ENCODE results near the gene GDF2.

The GDF2 gene

DNA sequence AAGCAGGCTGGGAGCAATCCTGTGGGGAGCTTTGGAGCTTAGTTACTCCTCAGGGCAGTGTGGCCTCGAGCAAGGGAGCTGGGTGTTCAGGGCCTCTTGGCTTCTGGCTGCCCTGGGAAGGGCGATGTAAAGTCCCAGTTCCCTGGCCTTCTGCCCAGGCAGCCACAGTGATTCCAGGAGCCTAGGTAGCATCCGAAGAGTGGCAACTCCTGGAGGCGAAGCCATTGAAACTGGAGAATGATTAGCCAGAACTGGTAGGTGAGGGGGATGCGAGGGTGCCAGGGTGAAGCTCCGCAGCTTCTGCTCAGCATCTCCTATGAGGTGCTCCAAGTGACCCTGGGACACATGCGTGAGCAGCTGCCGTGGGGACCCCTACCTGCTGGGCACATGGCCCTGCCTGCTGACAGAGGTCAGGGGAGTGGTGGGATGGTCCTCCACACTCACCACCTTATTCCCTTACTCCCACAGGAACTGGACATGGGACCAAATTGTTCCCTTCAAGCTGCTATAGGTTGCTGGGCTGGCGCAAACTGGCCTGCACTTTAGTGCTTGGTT, 7.8 kb upstream of the GDF2 start:
- no peak for DNase-seq

GRCh38 chr10:47315421-47315820, 6.8 kb upstream of the GDF2 start:
- no peak for DNase-seq

DNA sequence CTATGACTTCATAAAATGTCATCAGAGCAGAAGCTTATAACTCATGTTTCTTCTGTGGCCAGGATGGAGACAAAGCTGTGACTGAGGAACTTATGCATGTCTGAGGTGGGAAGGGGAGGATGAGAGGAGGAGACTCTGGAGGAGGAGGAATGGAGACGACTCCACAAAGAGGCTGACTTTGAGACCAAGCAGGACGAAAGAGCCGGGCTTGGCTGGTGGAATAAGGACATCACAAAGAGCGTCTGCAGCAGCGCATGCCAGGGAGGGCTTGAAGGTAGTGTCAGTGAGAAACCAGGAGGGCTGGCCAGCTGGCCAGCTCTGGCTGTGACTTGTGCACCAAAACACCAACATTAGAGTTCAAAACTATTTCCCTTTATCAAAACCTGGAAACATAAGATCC, 6.1 kb upstream of the GDF2 start:
- DNase-seq = no peak

GRCh38 chr10:47317251-47317650, 5.0 kb upstream of the GDF2 start:
- no peak for DNase-seq

DNA sequence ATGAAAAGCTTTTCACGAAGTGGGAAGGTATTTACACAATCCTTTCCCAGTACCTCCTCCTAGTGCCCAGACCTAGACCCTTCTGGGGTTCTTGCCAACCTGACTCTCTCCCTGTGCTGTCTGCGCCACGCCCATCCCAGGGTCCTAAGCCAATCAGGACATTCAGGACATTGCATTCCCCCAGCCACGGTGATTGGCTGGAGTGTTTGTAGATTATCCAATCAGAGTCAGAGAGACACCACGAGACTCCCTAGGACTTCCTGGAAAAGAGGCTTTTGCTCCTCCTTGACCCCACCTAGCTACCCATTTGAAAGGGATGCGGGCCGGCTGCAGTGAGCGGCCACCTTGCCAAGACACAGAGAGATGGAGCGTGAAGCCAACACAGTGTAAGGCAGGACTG, 3.5 kb upstream of the GDF2 start:
- DNase-seq = peak; percentile 15

- no peak for DNase-seq
These were observed 2.5 kb upstream of the GDF2 start for GRCh38 chr10:47319784-47320183.

DNA sequence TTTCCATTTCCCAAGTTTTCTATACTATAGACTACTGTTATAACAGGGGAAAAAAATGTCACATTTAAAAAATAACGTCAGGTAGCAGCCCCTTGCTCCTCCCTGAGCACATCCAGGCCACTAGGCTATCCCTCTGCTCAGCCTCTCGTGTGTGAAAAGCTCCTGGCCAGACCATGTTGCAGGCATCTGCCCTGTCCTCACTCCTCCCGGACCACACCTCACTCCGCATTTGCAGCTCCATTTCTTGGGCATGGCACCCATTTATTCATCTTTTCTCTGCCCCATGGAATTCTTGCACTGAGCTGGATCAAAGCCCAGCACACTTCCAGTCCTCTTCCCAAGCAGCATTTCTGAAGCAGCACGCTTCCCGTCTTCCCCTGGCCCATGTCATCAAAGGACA, 1.4 kb upstream of the GDF2 start:
- no peak for DNase-seq

DNA sequence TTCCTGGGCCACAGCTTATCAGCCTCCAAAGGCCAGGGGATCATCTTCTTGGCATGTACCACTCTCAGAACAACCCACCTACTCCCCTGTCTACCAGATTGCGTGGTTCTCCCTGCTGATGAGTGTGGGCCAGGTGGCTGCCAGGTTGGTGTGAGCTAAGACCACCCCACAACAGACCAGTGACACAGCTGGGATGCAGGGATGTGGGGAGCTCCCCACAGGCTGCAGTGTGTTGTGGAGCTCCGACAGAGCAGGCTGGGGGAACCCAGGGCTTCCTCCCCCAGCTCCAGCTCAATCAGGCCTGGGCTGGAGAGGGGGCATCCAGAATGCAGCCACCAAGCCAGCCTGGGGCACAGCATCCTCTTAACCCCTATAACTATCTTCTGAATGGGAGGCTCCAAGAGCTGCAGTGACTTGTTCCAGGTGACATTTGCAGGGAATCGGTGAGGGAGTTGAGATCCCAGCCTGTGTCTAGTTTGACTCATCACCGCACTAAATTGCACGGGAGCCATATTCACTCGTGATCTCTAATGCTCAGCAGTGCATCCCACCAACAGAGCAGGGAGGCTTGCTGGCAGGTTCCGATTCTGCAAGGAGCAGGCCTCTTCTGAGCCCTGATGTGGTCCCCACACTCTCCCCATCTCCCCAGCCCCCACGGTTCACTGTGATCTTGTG, 596 bp upstream of the GDF2 start:
- DNase-seq = no peak

DNA sequence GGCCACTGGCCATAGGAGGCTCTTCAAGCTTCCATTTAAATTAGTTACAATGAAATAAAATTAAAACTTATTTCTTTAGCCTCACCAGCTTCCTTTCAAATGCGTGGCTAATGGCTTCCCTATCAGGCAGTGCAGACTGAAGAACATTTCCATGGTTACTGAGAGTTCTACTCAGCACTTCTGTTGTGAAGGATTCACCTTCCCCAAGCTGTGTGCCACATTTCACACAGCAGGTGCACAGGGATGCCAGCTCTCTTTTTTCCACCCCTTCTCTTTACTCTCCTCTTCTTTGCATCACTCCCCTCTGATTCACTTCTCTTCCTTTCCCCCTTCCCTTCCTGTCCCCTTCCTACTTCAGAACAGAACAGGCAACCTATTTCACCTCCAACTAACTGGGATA, 833 bp downstream of the GDF2 start:
- no peak for DNase-seq

GRCh38 chr10:47323636-47324296, 1.5 kb downstream of the GDF2 start:
- DNase-seq = no peak

DNA sequence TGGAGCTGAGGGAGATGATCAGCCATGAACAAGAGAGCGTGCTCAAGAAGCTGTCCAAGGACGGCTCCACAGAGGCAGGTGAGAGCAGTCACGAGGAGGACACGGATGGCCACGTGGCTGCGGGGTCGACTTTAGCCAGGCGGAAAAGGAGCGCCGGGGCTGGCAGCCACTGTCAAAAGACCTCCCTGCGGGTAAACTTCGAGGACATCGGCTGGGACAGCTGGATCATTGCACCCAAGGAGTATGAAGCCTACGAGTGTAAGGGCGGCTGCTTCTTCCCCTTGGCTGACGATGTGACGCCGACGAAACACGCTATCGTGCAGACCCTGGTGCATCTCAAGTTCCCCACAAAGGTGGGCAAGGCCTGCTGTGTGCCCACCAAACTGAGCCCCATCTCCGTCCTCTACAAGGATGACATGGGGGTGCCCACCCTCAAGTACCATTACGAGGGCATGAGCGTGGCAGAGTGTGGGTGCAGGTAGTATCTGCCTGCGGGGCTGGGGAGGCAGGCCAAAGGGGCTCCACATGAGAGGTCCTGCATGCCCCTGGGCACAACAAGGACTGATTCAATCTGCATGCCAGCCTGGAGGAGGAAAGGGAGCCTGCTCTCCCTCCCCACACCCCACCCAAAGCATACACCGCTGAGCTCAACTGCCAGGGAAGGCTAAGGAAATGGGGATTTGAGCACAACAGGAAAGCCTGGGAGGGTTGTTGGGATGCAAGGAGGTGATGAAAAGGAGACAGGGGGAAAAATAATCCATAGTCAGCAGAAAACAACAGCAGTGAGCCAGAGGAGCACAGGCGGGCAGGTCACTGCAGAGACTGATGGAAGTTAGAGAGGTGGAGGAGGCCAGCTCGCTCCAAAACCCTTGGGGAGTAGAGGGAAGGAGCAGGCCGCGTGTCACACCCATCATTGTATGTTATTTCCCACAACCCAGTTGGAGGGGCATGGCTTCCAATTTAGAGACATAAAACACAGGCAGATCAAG, 3.3 kb downstream of the GDF2 start:
- no peak for DNase-seq

DNA sequence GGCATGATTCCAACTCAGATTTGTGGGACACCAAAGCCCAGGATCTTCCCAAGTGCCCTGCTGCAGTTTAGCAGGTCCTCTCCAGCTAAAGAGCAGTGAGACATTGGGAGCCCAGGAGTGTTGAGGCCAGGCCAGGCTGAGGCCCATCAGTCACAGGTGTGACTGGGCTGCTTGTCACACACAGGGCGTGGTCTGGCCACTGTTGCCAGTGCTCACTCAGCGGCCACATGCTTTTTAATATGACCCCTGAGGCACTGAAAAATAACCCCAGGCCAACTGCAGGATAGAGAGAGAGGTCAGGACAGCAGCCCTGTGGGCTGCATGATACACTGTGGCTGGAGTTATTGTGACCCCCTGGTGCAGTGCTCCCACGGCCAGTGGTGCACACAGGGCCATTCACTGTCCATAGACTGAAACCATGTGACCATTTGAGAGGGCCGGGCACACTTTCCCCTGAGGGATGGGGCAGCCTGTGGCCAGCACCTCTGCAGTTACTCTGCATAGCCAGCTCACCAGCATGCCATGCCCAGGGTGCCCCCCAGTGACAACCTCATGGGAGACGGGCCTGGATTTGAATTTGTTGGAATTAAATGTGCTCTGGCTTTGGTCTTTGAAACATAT, 4.2 kb downstream of the GDF2 start:
- no peak for DNase-seq

GRCh38 chr10:47326927-47327330, 4.7 kb downstream of the GDF2 start:
- peak; percentile 49 for DNase-seq

- DNase-seq = no peak
These were observed 7.6 kb downstream of the GDF2 start for GRCh38 chr10:47329855-47330254.

GRCh38 chr10:47330366-47330765, 8.1 kb downstream of the GDF2 start:
- DNase-seq = no peak

GRCh38 chr10:47330804-47331203, 8.6 kb downstream of the GDF2 start:
- no peak for DNase-seq

DNA sequence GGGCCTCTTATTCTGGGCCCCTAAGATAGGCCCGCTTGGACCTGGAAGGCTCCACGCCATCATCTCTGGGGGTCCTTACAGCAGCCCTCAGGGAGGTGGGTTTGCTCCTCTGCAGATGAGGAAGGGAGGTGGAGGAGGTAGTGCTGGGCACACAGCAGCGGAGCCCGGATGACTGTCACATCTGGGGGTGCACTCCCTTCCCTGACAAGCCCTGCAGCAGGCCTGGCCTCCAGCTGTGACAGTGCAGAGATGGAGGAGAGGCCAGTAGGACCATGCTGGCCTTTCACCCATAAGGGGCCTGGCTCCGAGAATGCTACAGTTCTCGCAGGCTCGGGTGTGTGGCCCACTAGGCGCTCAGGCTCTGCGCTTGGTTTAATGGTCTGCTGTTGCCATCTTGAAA, 9.2 kb downstream of the GDF2 start:
- DNase-seq = no peak

GRCh38 chr10:47331954-47332353, 9.7 kb downstream of the GDF2 start:
- no peak for DNase-seq

DNA sequence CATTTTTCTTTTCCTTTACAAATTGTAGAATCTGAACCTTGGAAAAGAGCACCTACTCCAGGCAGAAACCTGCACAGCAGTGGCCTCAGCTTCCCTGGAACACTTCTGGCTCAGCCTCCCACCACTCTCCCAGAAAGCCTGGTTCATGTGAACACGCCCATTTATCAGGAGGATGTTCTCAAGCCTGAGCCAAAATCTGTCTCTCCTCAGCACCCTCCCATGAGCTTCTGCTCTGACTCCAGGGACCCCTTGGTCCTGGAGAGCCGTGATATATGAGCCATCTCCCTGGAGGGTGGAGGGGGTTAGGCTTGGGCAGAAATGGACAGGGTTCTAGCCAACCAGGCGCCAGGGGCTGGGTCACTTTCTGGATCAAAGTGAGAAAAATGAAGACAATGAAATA, 10.1 kb downstream of the GDF2 start:
- DNase-seq = no peak

- no peak for DNase-seq
These were observed 10.7 kb downstream of the GDF2 start for GRCh38 chr10:47332946-47333345.

DNA sequence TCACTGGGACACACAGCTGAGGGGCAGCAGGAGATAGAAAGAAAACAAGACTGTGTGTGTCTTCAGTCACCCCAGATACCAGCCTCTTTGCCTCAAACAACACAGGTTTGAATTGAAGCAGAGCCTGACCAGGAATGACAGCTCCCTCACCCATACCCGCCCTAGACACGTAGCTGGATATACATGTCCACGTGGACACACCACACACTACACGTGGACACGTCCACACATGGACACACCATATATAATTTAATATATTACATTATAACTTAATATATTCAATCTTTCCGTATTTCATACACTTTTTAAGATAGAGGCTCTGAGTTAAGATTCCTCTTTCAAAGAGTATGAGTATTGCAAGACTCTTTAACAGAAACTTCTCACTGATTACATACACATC, 11.3 kb downstream of the GDF2 start:
- no peak for DNase-seq

DNA sequence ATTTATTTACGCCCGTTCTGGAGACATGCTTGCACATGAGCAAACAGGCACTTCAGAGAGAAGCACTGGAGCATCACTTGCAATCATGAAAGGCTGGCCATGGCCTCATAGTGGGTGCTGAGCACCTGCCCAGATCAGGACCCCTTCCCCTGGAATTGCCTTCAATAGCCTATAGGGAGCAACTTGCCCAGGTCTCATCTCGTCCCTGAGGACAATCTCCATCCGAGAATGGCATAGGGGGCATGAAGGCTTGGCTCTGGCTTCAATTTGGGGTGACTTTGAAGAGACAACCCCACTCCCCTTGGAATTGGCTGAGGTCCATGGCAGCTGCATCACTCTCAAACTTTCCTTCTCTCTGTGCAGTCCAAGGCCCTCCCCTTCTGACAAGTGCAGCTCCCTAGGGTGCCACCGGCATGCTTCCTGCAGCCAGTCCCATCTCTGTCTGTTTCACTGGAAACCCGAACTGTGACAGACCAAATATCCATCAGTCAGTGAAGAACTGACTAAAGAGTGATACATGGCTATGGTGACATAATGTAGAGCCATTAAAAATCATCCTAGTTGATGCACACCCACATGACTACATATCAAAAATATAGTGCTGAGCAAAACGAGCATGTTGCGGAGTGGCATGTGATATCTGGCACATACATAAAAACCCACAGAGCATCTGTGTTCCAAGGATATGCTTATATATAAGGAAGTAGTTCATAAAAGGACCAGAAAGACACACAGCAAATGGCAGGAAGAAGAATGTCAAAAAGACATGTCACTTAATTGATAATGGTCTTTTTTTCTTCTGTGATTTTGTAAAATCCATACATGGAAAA, 12.4 kb downstream of the GDF2 start:
- peak; percentile 68 for DNase-seq

Measured in OCI-M1 (cell line).